Spleen (tissue), 7 donors: ENCODE results near the gene MEIS2.

Experiments used
- POLR2A ChIP-seq, 3 donors: fragments of 450-650 bp; IDR thresholded peaks; one replicate each; pipeline ENCODE4 v1.5.1; 2017; ENCODE audit warnings: antibody characterized with exemption in 3 of 3, mild to moderate bottlenecking in 1 of 3
- POLR2AphosphoS5 ChIP-seq, 3 donors: sonication (generic); formaldehyde crosslinking; IDR thresholded peaks; one replicate each; pipeline ENCODE4 v1.5.1; 2017; ENCODE audit warnings: antibody characterized with exemption in 3 of 3
- TF ChIP-seq, protein P1 (sequence below), 11 experiments: fragments of 200-600 bp in 7 of 11; fragments of 450-650 bp in 4 of 11; sonication (generic) in 4 of 11; IDR thresholded peaks in 8 of 11; conservative IDR thresholded peaks in 3 of 11; 1 replicate in 7 of 11; 2 replicates in 4 of 11; pipeline versions ENCODE4 v1.4.0 to v1.8.0; 2016 to 2021; ENCODE audit warnings: antibody characterized with exemption in 11 of 11, inconsistent platforms in 4 of 11, mild to moderate bottlenecking in 1 of 11
- donor health status: DM: no; HTN: no; CAD: no; lungs with moderate emphysema.
- donor health status: DM: no; HTN: no; CAD: no.
- donor health status: DM: no; HTN: no; CAD: no.

DNA sequence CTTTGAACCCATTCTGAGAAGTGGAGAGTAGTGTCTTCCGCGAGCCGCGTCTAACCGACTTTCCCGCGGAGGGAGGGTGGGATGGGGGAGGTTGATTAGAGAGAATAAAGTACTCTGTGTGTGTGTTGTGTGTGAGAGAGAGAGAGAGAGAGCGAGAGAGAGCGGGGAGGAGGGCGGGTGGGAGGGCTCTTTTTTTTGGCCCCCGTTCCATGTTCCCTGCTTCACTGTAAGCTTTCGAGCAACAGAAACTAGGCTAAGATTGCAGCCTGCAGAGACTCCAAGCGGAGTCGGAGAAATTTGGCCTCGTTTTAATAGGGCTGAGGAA, 1.6 kb upstream of the MEIS2 start:
- TF ChIP-seq POLR2A (IDR thresholded peaks at IDR 0.05) (no peak), POLR2AphosphoS5 (IDR thresholded peaks at IDR 0.05) (no peak)
- TF ChIP-seq, protein P1, sequence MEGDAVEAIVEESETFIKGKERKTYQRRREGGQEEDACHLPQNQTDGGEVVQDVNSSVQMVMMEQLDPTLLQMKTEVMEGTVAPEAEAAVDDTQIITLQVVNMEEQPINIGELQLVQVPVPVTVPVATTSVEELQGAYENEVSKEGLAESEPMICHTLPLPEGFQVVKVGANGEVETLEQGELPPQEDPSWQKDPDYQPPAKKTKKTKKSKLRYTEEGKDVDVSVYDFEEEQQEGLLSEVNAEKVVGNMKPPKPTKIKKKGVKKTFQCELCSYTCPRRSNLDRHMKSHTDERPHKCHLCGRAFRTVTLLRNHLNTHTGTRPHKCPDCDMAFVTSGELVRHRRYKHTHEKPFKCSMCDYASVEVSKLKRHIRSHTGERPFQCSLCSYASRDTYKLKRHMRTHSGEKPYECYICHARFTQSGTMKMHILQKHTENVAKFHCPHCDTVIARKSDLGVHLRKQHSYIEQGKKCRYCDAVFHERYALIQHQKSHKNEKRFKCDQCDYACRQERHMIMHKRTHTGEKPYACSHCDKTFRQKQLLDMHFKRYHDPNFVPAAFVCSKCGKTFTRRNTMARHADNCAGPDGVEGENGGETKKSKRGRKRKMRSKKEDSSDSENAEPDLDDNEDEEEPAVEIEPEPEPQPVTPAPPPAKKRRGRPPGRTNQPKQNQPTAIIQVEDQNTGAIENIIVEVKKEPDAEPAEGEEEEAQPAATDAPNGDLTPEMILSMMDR (IDR thresholded peaks at IDR 0.05 in 8 of 11, conservative IDR thresholded peaks at IDR 0.05 in 3 of 11) = no peak
